Cardiac muscle cell (in vitro differentiated cells and primary cell): ENCODE results near the gene MYPN. TPM values are rescaled to one million over a fixed set of nuclear protein-coding genes. Genes with fewer than 3 reads are reported as not detected.

Experiments
- DNase-seq, 2 donors: peaks; one replicate each; pipeline versions ENCODE4 v3.0.0 to v3.0.0-alpha.2; 2010 to 2017; ENCODE audit warnings: low read depth in 1 of 2, low spot score in 1 of 2
- H3K27ac ChIP-seq: fragments of 200-600 bp; sonication (generic); 2 replicates; pipeline ENCODE4 v1.5.1; 2016
- H3K27me3 ChIP-seq: fragments of 200-600 bp; sonication (generic); 2 replicates; pipeline ENCODE4 v1.6.0; 2016; ENCODE audit warnings: control low read depth
- H3K36me3 ChIP-seq: fragments of 200-600 bp; sonication (generic); 2 replicates; pipeline ENCODE4 v1.5.1; 2016; ENCODE audit warnings: control low read depth
- H3K4me1 ChIP-seq: fragments of 200-600 bp; sonication (generic); 2 replicates; pipeline ENCODE4 v1.8.1; 2017; ENCODE audit warnings: low read depth, mild to moderate bottlenecking, mixed run types
- H3K4me3 ChIP-seq: fragments of 200-600 bp; sonication (generic); 2 replicates; pipeline ENCODE4 v1.5.1; 2016; ENCODE audit warnings: mild to moderate bottlenecking
- H3K9me3 ChIP-seq: fragments of 200-600 bp; sonication (generic); 2 replicates; pipeline ENCODE4 v1.5.1; 2017; ENCODE audit warnings: low read depth, mild to moderate bottlenecking, control low read depth
- CTCF ChIP-seq: IDR thresholded peaks from 2 replicates; pipeline ENCODE4 v1.5.1; 2012; ENCODE audit warnings: low read depth, mild to moderate bottlenecking, low read length
- polyA plus RNA-seq: library from polyadenylated mRNA; unstranded; fragments of >200 nt; fragmentation: Nextera tagmentation; extraction: Ambion mirVana; gene quantifications from 2 replicates; pipeline ENCODE4 v1.2.1, GENCODE V29; 2016
- total RNA-seq: library from RNA; depleted of rRNA; stranded (reverse); fragments of >200 nt; gene quantifications from 2 replicates; pipeline ENCODE4 v1.2.3, GENCODE V29; 2016

Gene MYPN
- total and polyA plus RNA-seq, 2 experiments from 2014 or later = 3.9 TPM

GRCh38 chr10:68132391-68132790 lies 23.1 kb downstream of the MYPN start:
- Histone ChIP-seq H3K36me3 (no peaks in the 10 kb centered on the region), H3K4me1 (no peaks in the 10 kb centered on the region), H3K27ac (no peak overlapping the region), H3K27me3 (no peaks in the 10 kb centered on the region), H3K9me3 (no peaks in the 10 kb centered on the region), H3K4me3 (no peak overlapping the region)
- TF ChIP-seq CTCF = no peak
- DNase-seq = no peak

GRCh38 chr10:68133523-68133922 lies 24.2 kb downstream of the MYPN start:
- Histone ChIP-seq H3K4me1 (no peaks in the 10 kb centered on the region), H3K9me3 (no peaks in the 10 kb centered on the region), H3K36me3 (no peaks in the 10 kb centered on the region), H3K27ac (no peak overlapping the region), H3K4me3 (no peak overlapping the region), H3K27me3 (no peaks in the 10 kb centered on the region)
- DNase-seq = no peak
- no peak for TF ChIP-seq CTCF

- Histone ChIP-seq H3K4me1 (peaks cover 5% of the 10 kb centered on the region), H3K36me3 (no peaks in the 10 kb centered on the region), H3K27me3 (no peaks in the 10 kb centered on the region), H3K27ac (no peak overlapping the region), H3K4me3 (no peak overlapping the region), H3K9me3 (no peaks in the 10 kb centered on the region)
- no peak for TF ChIP-seq CTCF
- peak in 1 of 2 donors; percentile 40 for DNase-seq
Measured at GRCh38 chr10:68135362-68135761, 26.1 kb downstream of the MYPN start.

GRCh38 chr10:68135922-68136792 lies 26.9 kb downstream of the MYPN start:
- Histone ChIP-seq H3K27ac (no peak overlapping the region), H3K27me3 (no peaks in the 10 kb centered on the region)
- no peak for TF ChIP-seq CTCF

GRCh38 chr10:68137171-68137570 lies 27.9 kb downstream of the MYPN start:
- no peak for TF ChIP-seq CTCF
- Histone ChIP-seq H3K4me1 (peaks cover 5% of the 10 kb centered on the region), H3K27ac (no peak overlapping the region), H3K4me3 (no peak overlapping the region), H3K36me3 (no peaks in the 10 kb centered on the region), H3K27me3 (no peaks in the 10 kb centered on the region), H3K9me3 (no peaks in the 10 kb centered on the region)
- no peak for DNase-seq

More at GRCh38 chr10:68135922-68136792, 26.9 kb downstream of the MYPN start:
- no peaks in the 10 kb centered on the region for H3K36me3 ChIP-seq
- peaks cover 5% of the 10 kb centered on the region for H3K4me1 ChIP-seq
- H3K9me3 ChIP-seq = no peaks in the 10 kb centered on the region
- H3K4me3 ChIP-seq = no peak overlapping the region
- peak in 1 of 2 donors; percentile 57 for DNase-seq
